Ovary (tissue), 9 donors: ENCODE results near the gene CCDC47. TPM values are rescaled to one million over a fixed set of nuclear protein-coding genes. Genes with fewer than 3 reads are reported as not detected.
A peak's percentile ranks its signal among the peaks of the same experiment; 100 is the strongest.

ENCODE experiments used
- DNase-seq, 5 donors: peaks; one replicate each; pipeline ENCODE4 v3.0.0-alpha.2; 2019 to 2020
- H3K27ac ChIP-seq, 2 donors: fragments of 200-600 bp; one replicate each; pipeline versions ENCODE4 v1.5.1 to v1.8.0; 2019 to 2022
- H3K27me3 ChIP-seq: fragments of 200-600 bp; one replicate; pipeline ENCODE4 v1.8.0; 2022
- H3K36me3 ChIP-seq: fragments of 200-600 bp; sonication (generic); one replicate; pipeline ENCODE4 v1.5.1; 2019
- H3K4me1 ChIP-seq: one replicate; pipeline ENCODE4 v1.8.1; 2013; ENCODE audit warnings: mild to moderate bottlenecking, moderate library complexity; ENCODE audit not compliant: insufficient read depth
- H3K4me3 ChIP-seq: fragments of 200-600 bp; sonication (generic); one replicate; pipeline ENCODE4 v1.5.1; 2017
- H3K9me3 ChIP-seq, 2 donors: fragments of 200-600 bp in 1 of 2; sonication (generic) in 1 of 2; one replicate each; pipeline versions ENCODE4 v1.5.1 to v1.8.1; 2013 to 2019; ENCODE audit warnings: mild to moderate bottlenecking in 1 of 2, moderate library complexity in 1 of 2
- CTCF ChIP-seq, 3 donors: fragments of 450-650 bp in 2 of 3; fragments of 200-600 bp in 1 of 3; IDR thresholded peaks; one replicate each; pipeline versions ENCODE4 v1.5.1 to v1.8.0; 2016 to 2022; ENCODE audit warnings: antibody characterized with exemption in 3 of 3, mild to moderate bottlenecking in 1 of 3
- EP300 ChIP-seq: sonication (generic); formaldehyde crosslinking; IDR thresholded peaks from one replicate; pipeline ENCODE4 v1.6.1; 2017; ENCODE audit warnings: antibody characterized with exemption
- POLR2A ChIP-seq: fragments of 450-650 bp; IDR thresholded peaks from one replicate; pipeline ENCODE4 v1.6.1; 2017; ENCODE audit warnings: antibody characterized with exemption, mild to moderate bottlenecking, moderate library complexity
- WGBS, 3 donors: extraction: QIAGEN DNeasy Blood & Tissue Kit in 1 of 3; methylation state at CpG; one replicate each; pipeline versions ENCODE4 v1.1.5 to v1.1.7; 2013 to 2017; 5-methylcytosine and 5-hydroxymethylcytosine counted together
- intact Hi-C, 4 donors: fragments of 100-400 bp; cut with DNase I; formaldehyde crosslinking; loops; one replicate each; pipeline versions ENCODE4 v1.11.0 to v1.15.1; 2022 to 2023
- polyA plus RNA-seq, 2 donors: library from polyadenylated mRNA; stranded (reverse); fragments of 200-250 nt in 1 of 2; fragments of 350-450 nt in 1 of 2; fragmentation: Illumina TruSeq in 1 of 2; extraction: RNeasy Lipid Tissue Mini Kit (QIAGEN cat#74804) in 1 of 2; gene quantifications; one replicate each; pipeline ENCODE4 v1.2.3, GENCODE V29; 2013 to 2014
- total RNA-seq, 7 donors: library from RNA; depleted of rRNA in 2 of 7; stranded (reverse); fragments of >200 nt in 2 of 7; fragmentation: NEBNext Ultra II Directional in 3 of 7; extraction: Animal tissue kit (Norgen Biotek cat#: 25700) in 3 of 7; gene quantifications; one replicate each; pipeline versions ENCODE4 v1.1.0 to v1.2.4, GENCODE V29; 2016 to 2023
- donor health status: DM: no; HTN: no; CAD: no; lungs with moderate emphysema.
- donor health status: DM: no; HTN: no; CAD: no.
- donor health status: Bipolar disorder and iron deficiency.
- donor health status: DM: yes; HTN: yes; CAD: no.
- donor health status: DM: no; HTN: no; CAD: no.
- donor health status: DM: yes; HTN: yes; CAD: no.

CCDC47 gene
- total and polyA plus RNA-seq, 9 donors, result 31.1 to 83.6 (median 63.2) TPM

GRCh38 chr17:63698381-63698885 is 75.0 kb downstream of the CCDC47 start:
- H3K4me3 ChIP-seq, result no peak overlapping the region

GRCh38 chr17:63697341-63698286 is 75.8 kb downstream of the CCDC47 start:
- Histone ChIP-seq H3K36me3 (no peaks in the 10 kb centered on the region), H3K4me1 (peaks cover 7% of the 10 kb centered on the region), H3K4me3 (no peak overlapping the region), H3K27ac (no peak overlapping the region), H3K9me3 (no peaks in the 10 kb centered on the region), H3K27me3 (no peaks in the 10 kb centered on the region)
- intact Hi-C loops, result no loop called here
- DNase-seq, result peak in 1 of 5 donors; percentile 42
- no peak for TF ChIP-seq POLR2A
- TF ChIP-seq CTCF (IDR thresholded peaks at IDR 0.05), result no peak
- TF ChIP-seq EP300, result no peak
- 80 to 84% (median 82%) methylated on average over 22 of the region's 22 CpGs for WGBS, 3 donors

More at GRCh38 chr17:63698381-63698885, 75.0 kb downstream of the CCDC47 start:
- no peak for DNase-seq
- Histone ChIP-seq H3K4me1 (peaks cover 7% of the 10 kb centered on the region), H3K27ac (no peak overlapping the region), H3K9me3 (no peaks in the 10 kb centered on the region), H3K36me3 (no peaks in the 10 kb centered on the region), H3K27me3 (no peaks in the 10 kb centered on the region)
- whole genome bisulfite sequencing, 3 donors, result 58 to 76% (median 74%) methylated on average over 22 to 24 of the region's 24 CpGs
- TF ChIP-seq CTCF (IDR thresholded peaks at IDR 0.05), result no peak
- no peak for TF ChIP-seq POLR2A
- no peak for TF ChIP-seq EP300
- intact Hi-C loops, result no loop called here

- DNase-seq, result no peak
- TF ChIP-seq CTCF (IDR thresholded peaks at IDR 0.05) (no peak), POLR2A (no peak), EP300 (no peak)
- WGBS, 3 donors, result 73 to 78% (median 75%) methylated on average over 9 of the region's 9 CpGs
- H3K27me3 ChIP-seq, result no peaks in the 10 kb centered on the region
- H3K27ac ChIP-seq, result no peak overlapping the region
- no peaks in the 10 kb centered on the region for H3K36me3 ChIP-seq
- intact Hi-C loops, result no loop called here
- H3K4me1 ChIP-seq, result peaks cover 7% of the 10 kb centered on the region
- H3K9me3 ChIP-seq, result no peaks in the 10 kb centered on the region
- no peak overlapping the region for H3K4me3 ChIP-seq
Measured at GRCh38 chr17:63696381-63696961, 76.9 kb downstream of the CCDC47 start.

GRCh38 chr17:63695889-63696288 is 77.5 kb downstream of the CCDC47 start:
- no peak overlapping the region for H3K4me3 ChIP-seq
- no peak overlapping the region for H3K27ac ChIP-seq
- no peak for DNase-seq
- TF ChIP-seq CTCF (IDR thresholded peaks at IDR 0.05), result no peak
- no peak for TF ChIP-seq POLR2A
- TF ChIP-seq EP300, result no peak
- intact Hi-C loops, result no loop called here
- H3K27me3 ChIP-seq, result no peaks in the 10 kb centered on the region
- H3K9me3 ChIP-seq, result no peaks in the 10 kb centered on the region
- H3K4me1 ChIP-seq, result peaks cover 7% of the 10 kb centered on the region
- H3K36me3 ChIP-seq, result no peaks in the 10 kb centered on the region
- WGBS, 3 donors, result 80 to 85% (median 84%) methylated on average over 6 of the region's 6 CpGs

Other genes starting within 250 kb of the CCDC47 start
- 10 to 100 TPM; 14.9 to 56.6 (median 49.7) TPM for gene DCAF7, start 223.1 kb downstream of the CCDC47 start, total RNA-seq
- 10 to 100 TPM; 16.6 to 62.5 TPM for gene DCAF7, start 223.1 kb downstream of the CCDC47 start, polyA plus RNA-seq
- gene TACO1, start 172.7 kb downstream of the CCDC47 start, total RNA-seq, result 10 to 100 TPM in 6 of 7 donors, 1 to 10 TPM in 1; 7.4 to 17.7 (median 12.5) TPM
- gene TACO1, start 172.7 kb downstream of the CCDC47 start, polyA plus RNA-seq, result 10 to 100 TPM; 13.2 to 24.9 TPM
- gene MAP3K3, start 151.2 kb downstream of the CCDC47 start, total RNA-seq, result 10 to 100 TPM; 32.2 to 41.0 (median 36.3) TPM
- 10 to 100 TPM; 34.0 to 36.4 TPM for gene MAP3K3, start 151.2 kb downstream of the CCDC47 start, polyA plus RNA-seq
- gene LIMD2, start 73.5 kb downstream of the CCDC47 start, total RNA-seq, result 10 to 100 TPM in 4 of 7 donors, 1 to 10 TPM in 3; 2.6 to 13.2 (median 10.2) TPM
- gene LIMD2, start 73.5 kb downstream of the CCDC47 start, polyA plus RNA-seq, result 1 to 10 TPM; 1.5 to 9.0 TPM
- gene STRADA, start 31.8 kb downstream of the CCDC47 start, total RNA-seq, result 10 to 100 TPM; 26.8 to 40.2 (median 34.4) TPM
- gene STRADA, start 31.8 kb downstream of the CCDC47 start, polyA plus RNA-seq, result 10 to 100 TPM; 21.8 to 46.2 TPM
- gene DDX42, start 573 bp upstream of the CCDC47 start, total RNA-seq, result 100 to 1,000 TPM in 4 of 7 donors, 10 to 100 TPM in 3; 72.5 to 137 (median 104) TPM
- gene DDX42, start 573 bp upstream of the CCDC47 start, polyA plus RNA-seq, result 100 to 1,000 TPM in 1 of 2 donors, 10 to 100 TPM in 1; 74.4 to 138 TPM
- 100 to 1,000 TPM in 2 of 7 donors, 10 to 100 TPM in 5; 36.4 to 111 (median 83.8) TPM for gene PSMC5, start 53.8 kb upstream of the CCDC47 start, total RNA-seq
- gene PSMC5, start 53.8 kb upstream of the CCDC47 start, polyA plus RNA-seq, result 100 to 1,000 TPM in 1 of 2 donors, 10 to 100 TPM in 1; 96.2 to 155 TPM
- gene FTSJ3, start 54.1 kb upstream of the CCDC47 start, total RNA-seq, result 10 to 100 TPM; 26.1 to 46.5 (median 34.7) TPM
- gene FTSJ3, start 54.1 kb upstream of the CCDC47 start, polyA plus RNA-seq, result 10 to 100 TPM; 21.3 to 47.0 TPM
- 100 to 1,000 TPM in 1 of 7 donors, 10 to 100 TPM in 6; 46.2 to 117 (median 72.9) TPM for gene SMARCD2, start 69.1 kb upstream of the CCDC47 start, total RNA-seq
- gene SMARCD2, start 69.1 kb upstream of the CCDC47 start, polyA plus RNA-seq, result 10 to 100 TPM; 47.9 to 52.7 TPM
- not detected for gene CSH2, start 100.1 kb upstream of the CCDC47 start, total RNA-seq
- gene CSH2, start 100.1 kb upstream of the CCDC47 start, polyA plus RNA-seq, result not detected
- gene GH2, start 108.3 kb upstream of the CCDC47 start, total RNA-seq, result not detected
- gene GH2, start 108.3 kb upstream of the CCDC47 start, polyA plus RNA-seq, result not detected
- gene CSH1, start 123.0 kb upstream of the CCDC47 start, total RNA-seq, result not detected
- gene CSH1, start 123.0 kb upstream of the CCDC47 start, polyA plus RNA-seq, result not detected
- gene CSHL1, start 137.7 kb upstream of the CCDC47 start, total RNA-seq, result not detected
- gene CSHL1, start 137.7 kb upstream of the CCDC47 start, polyA plus RNA-seq, result not detected
- not detected for gene GH1, start 145.2 kb upstream of the CCDC47 start, total RNA-seq
- not detected for gene GH1, start 145.2 kb upstream of the CCDC47 start, polyA plus RNA-seq
- 1 to 10 TPM in 3 of 7 donors, under 1 TPM in 4; 0.48 to 2.0 (median 0.92) TPM for gene CD79B, start 158.7 kb upstream of the CCDC47 start, total RNA-seq
- gene CD79B, start 158.7 kb upstream of the CCDC47 start, polyA plus RNA-seq, result 1 to 10 TPM in 1 of 2 donors, under 1 TPM in 1; 0.77 to 2.0 TPM
- gene SCN4A, start 199.3 kb upstream of the CCDC47 start, total RNA-seq, result 1 to 10 TPM in 1 of 7 donors, under 1 TPM in 5, not detected in 1; 0.27 to 2.5 (median 0.60) TPM
- under 1 TPM; 0.67 to 0.75 TPM for gene SCN4A, start 199.3 kb upstream of the CCDC47 start, polyA plus RNA-seq
- gene PRR29, start 224.8 kb upstream of the CCDC47 start, total RNA-seq, result 10 to 100 TPM in 1 of 7 donors, 1 to 10 TPM in 4, under 1 TPM in 1, not detected in 1; 0.20 to 58.5 (median 2.1) TPM
- gene PRR29, start 224.8 kb upstream of the CCDC47 start, polyA plus RNA-seq, result under 1 TPM; 0.05 to 0.45 TPM
- 10 to 100 TPM in 5 of 7 donors, 1 to 10 TPM in 2; 6.8 to 29.0 (median 17.4) TPM for gene ICAM2, start 247.0 kb upstream of the CCDC47 start, total RNA-seq
- 10 to 100 TPM; 25.1 to 34.2 TPM for gene ICAM2, start 247.0 kb upstream of the CCDC47 start, polyA plus RNA-seq